ENCODE results near the gene TRIM44.
A peak's percentile ranks its signal among the peaks of the same experiment; 100 is the strongest.
"Not testable (repeated sequence)": the region's sequence is repeated elsewhere in the genome, so short reads cannot be mapped to it uniquely, and the experiment has no call there.

The TRIM44 gene

DNA sequence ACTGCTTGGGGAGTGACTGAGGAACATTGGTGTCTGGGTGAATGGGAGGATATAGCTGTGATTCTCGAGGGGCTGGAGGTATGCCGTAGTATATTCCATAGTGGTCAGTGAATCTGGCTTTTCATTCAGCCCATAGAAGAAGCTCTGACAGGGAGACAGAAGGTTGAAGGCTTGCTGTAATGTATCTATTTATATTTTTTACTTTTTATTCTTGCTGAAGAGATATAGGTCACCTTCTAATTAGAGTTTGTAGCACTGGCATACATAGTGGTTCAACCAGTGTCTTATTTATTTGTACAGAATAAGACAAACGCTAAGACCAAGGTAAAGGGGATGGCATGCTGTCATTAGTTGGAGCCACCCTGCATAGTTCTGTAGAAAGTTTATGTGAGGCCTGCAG is 10.0 kb downstream of the TRIM44 start:
- DNase-seq (ENCODE audit: low spot score), result no peak

DNA sequence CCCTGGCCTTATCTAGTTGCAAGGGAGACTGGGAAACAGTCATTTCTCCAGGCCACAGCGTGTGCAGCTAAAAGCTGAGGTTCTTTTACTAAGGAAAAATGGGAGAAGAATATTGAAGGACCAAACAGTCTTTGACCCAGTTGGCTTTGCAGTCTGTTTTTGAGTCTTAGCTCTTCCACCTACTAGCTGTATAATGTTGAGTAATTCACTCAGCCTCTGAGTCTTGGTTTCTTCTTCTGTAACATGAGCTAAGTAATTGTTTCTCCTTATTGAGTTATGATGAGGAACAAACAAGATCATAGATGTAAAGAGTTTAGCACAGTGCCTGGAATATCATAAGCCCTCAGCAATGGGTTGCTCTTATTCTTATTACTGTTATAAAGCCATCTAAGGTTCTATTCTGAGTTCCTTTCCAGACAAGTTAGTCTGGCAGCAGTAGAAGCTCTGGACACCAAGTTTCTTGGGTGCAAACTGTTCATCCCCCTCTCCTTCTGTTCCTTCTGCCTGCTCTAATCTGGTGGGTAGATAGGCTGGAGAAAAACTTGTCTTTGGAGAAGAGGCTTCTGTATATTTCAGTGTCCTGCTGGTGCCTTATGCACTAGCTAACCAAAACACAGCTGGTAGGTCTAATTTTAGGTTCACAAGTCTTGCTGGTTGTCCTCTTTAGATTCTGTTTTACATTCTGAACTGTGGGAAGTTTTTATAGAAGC is 13.5 kb downstream of the TRIM44 start:
- no peak for DNase-seq (ENCODE audit: low spot score)

DNA sequence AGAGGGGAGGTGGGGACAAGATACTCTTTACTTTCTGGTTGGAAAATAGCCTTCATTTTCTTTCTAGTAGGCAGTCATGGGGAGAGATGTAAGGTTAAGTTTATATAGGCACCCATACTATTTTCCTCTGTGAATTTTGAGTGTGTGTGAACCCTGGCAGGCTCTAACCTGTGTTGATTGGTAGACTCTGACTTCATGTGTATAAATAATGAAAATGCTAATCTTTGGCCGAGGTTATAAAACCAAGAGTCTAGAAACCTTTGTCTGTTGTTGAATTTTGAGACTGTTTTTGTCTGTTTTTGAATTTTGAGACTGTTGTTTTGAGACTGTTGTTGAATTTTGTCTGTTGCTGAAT is 14.0 kb downstream of the TRIM44 start:
- no peak for DNase-seq (ENCODE audit: low spot score)

DNA sequence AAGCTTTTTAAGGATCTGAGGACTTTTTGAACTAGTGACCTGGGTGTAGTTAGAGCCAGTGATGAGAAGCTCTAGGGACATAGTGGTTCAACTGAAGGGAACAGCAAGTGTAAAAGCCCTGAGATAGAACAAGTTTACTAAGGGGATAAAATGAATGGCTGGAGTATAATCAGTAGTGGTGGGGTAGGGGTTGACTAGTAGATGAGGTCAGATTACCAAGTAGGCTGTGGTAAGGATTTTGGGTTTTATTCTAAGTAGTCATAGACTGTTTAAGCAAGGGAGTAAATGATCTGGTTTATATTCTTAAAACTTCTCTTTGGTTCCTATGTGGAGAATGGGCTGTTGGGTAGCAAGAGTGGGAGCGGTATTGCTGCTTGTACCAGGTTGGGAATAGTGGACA is 15.3 kb downstream of the TRIM44 start:
- no peak for DNase-seq (ENCODE audit: low spot score)

DNA sequence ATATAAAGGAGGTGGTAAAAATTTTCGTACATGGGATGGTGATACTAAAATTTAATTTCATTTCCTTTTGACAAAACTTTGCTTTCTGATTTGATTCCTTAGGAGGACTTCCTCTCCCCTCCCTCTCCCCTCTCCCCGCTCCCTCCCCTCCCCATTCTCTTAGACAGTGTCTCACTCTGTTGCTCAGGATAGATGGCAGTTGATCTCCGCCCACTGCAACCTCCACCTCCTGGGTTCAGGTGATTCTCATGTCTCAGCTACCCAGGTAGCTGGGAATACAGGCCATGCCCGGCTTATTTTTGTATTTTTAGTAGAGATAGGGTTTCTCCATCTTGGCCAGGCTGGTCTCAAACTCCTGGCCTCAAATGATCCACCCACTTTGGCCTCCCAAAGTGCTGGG is 15.9 kb downstream of the TRIM44 start:
- DNase-seq (ENCODE audit: low spot score), result no peak

DNA sequence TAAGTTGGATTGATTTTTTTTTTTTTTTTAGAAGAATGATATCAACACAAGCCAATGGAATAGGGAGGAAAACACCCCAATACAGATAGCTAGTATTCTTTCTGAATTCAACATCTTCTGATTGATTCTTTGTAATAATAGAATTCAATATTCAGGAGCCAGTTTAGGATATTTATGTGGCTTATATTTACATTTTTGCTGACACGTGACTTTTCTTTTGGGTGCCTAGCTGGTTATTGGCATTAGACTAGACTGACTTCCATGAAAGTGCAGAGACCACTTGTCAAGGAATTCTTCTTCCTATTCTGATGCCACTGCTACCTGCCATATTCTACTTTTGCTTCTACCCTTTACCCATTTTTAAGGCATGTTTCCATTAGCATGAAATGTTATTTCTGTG is 16.4 kb downstream of the TRIM44 start:
- no peak for DNase-seq (ENCODE audit: low spot score)

DNA sequence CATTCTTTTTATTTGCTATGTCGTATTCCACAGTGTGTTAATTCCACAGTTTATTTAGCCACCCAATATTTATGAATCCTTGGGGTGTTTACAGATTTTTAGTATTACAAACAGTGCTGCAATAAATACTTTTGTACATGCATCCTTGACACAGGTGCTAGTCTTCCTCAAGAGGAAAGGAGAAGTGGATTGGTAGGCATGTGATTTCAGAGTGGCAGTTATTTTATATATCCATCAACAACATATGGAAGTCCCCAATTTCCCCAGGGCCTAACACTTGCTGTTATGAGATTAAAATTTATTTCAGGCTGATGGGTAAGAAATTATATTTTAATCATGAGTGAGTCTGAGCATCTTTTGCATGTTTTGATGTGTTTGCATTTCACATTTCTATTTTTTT is 17.9 kb downstream of the TRIM44 start:
- DNase-seq (ENCODE audit: low spot score), result no peak

DNA sequence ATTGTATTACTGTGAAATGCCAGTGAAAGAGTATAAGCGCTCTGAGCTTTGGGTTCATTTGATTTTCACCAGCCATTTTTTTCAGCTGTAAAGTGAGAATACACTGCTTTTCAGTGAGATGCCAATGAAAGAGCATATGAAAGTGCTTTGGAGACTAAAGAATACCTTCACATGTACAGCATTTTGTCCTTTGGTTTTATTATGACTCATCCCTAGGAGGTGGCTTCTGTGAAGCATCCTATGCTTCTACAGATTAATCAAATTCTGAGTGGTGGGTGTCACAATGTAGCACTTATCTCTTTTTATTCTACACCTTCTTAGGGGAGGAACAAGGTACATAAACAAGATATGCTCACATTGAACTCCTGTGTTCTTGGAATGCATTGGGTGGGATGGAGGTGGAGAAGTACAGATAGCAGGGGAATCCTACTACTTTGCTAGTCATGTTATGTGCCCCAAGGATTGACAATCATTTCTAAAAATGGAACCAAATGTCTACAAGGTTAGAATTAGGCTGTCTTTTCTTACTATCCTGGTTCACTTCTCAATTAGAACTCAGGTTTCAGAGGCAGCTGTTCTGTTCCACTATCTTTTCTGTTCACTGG is 18.7 kb downstream of the TRIM44 start:
- no peak for DNase-seq (ENCODE audit: low spot score)

DNA sequence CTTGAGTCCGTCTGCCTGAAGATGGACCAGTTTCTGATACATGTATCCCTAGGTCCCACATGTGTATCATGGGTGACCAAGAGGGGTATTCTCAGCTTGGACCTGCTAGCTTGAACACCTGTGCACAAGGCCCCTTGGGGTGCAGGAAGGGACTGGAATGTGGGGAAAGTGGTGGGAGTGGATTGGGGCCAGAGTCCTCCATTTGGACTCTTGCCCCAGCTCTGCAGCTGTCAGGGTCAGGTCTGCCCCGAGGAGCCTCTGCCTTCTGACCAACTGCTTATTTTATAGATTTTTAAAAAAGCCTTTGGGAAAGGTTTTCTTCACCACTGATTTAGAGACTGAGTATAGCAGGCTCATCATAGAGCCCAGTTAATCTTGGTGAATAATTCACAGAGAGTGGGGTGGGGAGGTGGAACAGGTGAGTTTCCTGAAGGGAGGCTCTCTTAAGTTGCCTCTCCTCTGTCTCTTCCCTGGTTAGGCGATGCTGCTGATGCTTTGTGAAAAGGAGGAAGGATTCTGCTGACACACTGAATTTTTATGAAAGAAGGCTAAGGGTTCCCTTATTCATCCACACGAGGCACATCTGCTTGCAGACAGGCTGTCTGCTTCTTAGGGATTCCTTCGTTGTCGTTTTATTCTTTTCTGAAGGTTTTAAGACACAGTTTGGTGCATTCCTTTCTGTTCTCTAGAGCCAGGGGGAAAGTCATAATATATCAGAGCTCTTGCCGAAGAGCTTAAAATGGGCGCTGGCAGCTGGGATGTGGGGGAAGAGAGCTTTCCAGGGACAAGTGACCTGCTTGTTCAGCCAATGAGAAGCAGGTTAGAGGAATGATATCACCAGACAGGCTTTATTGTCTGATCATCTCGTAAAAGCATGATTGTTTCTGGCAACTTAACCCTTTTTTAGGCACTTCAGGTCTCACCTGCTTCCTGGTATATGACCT is 19.9 kb downstream of the TRIM44 start:
- peak; percentile 11 for DNase-seq (ENCODE audit: low spot score)

DNA sequence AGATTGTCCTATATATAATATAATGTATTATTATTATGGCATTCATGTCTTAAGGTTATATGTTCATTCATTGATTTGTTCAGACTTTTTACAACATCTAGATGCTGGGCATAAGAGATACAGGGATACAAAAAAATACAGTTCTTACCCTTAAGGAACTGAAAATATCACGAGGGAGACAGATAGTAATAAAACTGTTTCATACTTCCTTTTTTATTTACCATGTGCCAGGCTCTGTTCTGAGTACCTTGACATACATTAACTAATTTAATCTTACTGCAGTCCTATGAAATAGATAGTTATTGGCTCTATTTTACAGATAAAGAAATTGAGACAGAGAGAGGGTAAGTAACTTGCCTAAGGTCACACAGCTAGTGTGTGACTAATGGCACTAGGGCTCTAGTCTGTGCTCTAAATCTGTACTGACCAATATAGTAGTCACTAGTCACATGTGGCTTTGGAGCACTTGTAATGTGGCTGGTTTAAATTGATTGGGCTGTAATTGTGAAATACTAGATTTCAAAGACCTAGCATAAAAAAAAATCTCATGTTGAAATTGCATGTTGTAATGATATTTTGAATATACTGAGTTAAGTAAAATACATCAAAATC is 21.3 kb downstream of the TRIM44 start:
- no peak for DNase-seq (ENCODE audit: low spot score)

DNA sequence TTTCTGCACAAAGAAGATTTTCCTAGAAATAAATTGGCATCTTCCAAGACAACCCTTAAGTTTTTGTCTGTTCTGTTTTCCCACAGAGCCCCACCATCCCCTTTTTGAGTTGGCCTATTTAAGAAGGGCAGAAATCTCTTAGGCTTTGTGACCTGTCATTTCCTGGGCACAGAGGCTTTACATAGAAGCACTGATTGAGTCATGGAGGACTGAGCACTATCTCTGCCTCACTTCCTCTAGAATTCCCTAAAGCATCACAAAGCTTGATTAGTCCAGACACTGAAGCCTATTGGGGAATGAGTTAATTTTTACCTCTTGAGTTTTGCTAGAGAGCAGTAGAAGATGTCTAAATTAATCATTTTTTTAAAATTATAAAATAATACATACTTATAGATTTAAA is 25.4 kb downstream of the TRIM44 start:
- DNase-seq (ENCODE audit: low spot score), result no peak

DNA sequence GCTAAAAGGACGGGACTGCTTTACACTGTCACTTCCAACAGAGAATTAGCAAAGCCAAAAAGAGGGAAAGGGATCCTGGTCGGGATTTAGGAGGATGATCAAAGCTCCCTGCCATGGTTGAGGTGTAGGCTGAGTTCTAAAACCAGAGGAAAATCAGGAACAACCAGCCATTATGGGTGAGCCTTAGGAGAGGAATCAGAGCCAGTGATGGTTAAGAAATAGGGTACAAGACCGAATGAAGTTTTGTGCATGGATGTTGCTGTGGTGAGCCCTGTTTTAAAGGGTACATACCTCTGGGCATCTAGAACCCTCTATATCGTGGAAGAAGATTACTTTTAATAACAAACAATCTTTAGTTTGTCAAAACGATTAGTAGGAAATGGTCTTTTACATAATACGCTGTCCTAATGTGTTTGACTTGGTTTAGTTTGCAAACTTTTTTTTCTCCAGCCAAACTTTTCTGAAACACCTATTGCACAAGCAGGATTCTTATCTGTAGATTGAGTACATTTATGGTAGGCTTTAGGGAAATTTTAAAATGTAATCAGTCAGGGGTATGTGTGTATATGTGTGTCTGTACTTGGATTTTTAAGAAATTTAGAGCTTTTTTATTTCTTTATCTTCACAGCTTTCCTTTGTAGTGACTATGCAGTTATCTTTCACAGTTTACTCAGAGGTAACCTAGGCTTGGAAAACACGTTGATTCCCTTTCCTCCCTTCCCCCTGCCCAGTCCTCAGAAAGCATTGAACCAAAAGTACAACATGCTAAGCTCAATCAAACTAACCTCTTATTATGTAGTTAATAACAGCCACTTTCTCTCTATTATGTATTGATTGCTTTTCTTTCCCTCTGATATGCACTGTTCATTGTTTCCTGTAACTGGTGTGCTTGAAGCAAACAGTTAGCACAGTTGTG is 26.8 kb downstream of the TRIM44 start:
- DNase-seq (ENCODE audit: low spot score), result no peak

DNA sequence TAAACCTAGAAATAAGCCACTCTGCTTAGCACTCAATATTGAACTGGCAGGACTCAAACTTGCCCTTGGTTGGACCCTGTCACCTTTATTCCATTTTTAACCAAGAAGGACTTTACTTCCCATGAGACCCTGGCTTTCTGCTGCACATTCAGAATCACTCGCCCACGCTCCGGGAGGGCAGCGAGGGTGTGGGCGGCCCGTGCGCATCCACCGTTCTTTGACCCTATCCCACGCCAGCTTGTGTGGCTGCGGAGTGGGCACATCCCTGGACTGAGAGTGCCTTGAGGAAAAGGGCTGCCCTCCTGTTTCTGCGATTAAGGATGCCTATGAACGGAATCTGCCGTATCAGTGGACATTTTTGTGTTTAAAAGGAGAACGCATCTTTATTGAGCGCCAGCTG is 39.6 kb downstream of the TRIM44 start:
- DNase-seq (ENCODE audit: low spot score), result no peak

DNA sequence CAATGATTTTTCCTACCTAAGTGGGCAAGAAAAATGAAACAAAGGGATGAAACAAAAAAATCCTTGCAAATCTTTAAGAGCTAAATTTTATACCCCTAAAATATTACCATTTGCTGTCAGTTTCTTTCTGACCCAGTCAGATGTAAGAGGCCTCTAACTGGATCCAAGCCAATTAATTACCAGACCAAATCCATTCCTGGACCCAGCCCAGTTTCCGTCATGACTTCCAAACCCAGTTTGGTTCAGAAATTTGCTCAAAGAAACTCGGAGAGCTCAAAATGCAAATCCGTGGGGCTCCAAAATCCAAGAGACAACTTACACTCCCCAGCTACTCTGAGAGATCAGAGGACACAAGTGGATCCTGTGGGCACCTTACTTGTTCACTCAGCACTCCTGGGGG is 46.8 kb downstream of the TRIM44 start:
- no peak for DNase-seq (ENCODE audit: low spot score)

DNA sequence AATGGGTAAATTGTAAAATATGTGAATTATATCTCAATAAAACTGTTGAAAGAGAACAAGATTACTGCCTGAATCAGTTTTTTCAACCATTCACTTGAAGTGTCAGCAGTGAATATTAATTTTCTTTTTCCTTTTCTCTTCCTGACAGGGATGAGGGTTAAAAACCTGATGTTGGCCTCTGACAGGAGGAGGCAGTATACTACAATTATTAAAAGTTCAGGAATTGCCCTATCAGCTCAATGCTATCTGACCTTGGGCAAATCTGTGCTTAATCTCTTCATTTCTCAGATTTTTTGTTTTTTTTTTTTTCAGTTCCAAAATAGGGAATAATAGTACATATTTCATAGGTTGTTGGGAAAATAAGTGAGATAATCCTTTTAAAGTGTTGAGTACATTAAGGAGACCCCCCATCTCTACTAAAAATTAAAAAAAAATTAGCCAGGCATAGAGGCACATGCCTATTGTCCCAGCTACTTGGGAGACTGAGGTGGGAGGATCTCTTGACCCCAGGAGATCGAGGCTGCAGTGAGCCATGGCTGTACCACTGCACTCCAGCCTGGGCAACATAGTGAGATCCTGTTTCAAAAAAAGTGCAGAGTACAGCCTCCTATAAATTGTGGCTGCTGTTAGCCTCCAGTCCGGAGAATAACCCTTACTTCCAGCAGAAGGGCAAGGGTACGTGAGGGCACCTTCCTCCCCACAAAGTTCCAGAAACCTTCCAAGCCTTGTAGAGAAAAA is 48.8 kb downstream of the TRIM44 start:
- DNase-seq (ENCODE audit: low spot score), result no peak

DNA sequence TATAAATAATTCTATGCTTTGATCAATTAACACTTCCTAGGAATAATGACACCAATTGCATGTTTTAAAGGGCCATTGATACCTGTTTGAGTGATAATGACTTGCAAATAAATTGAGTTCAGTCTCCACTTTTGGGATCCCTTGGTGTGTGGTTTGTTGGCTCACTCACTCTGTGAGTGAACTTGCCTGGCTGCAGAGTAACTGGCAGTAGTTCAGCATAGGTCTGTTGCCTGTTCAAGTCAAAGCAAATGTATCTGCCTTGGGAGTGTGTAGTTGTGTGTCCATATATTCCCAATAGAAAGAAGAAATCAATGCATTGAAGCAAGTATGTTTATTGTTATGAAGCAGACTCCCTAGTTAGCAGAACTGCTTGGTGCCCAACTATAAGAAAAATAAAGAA is 49.3 kb downstream of the TRIM44 start:
- no peak for DNase-seq (ENCODE audit: low spot score)

DNA sequence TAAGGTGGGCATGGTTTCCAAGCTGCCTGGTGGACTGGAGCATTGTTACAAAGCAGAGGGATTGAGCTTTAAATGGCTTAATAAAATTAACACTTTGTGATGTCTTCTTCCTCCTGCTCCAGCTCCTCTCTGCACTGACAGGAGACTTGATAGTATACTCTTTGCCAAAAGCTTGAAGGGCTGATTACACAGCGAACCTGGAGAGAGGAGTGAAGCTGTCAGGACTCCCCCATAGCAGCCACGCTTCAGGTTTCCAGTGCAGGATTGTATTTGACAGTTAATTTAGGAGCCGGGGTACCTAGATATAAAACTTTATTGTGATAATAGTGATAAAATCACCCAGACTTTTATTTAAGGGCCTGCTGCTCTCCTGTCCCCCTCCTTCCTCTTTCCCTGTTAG is 50.0 kb downstream of the TRIM44 start:
- DNase-seq (ENCODE audit: low spot score), result no peak

DNA sequence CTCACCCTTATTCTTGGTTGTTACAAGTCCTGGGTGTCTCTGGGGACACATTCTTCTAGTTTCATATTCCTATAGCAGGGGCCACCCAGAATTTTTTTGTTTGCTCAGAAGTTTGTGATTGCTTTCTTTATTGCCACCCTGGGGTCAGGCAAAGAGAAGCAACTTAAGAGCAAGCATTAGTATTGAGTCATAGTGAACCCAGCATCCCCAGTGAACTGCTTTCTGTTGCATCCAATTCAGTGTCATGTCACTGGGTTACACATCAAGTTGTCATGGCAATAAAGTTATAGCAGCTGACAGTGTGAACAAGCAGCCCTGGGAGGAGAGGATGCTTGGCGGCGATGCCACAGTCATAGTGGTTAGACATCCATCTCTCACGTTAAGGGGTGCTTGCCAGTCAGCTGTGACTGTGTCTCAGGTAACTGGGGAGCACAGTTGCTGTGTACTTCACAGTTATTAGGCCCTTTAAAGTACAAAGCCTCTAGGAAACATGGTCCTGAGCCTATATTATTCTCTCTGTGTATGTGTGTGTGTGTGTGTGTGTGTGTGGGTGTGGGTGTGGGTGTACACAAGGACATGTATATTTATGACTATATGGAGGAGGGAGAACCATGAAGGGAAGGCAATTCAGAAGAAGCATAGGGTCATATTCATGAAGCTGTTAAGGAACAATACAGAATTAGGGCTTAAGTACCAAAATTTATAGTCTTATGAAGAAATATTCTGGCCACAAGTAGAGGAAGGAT is 52.5 kb downstream of the TRIM44 start:
- DNase-seq (ENCODE audit: low spot score), result no peak

DNA sequence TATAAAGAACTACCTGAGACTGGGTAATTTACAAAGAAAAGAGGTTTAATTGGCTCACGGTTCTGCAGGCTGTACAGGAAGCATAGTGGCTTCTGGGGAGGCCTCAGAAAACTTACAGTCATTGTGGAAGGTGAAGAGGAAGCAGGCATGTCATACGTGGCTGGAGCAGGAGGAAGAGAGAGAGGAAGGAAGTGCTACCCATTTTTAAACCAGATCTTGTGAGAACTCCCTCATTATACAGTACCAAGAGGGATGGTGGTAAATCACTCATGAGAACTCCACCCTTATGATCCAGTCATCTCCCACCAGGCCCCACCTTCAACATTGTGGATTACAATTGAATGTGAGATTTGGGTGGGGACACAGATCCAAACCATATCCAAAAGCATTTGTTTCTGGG is 53.1 kb downstream of the TRIM44 start:
- not testable (repeated sequence) for DNase-seq (ENCODE audit: low spot score)

DNA sequence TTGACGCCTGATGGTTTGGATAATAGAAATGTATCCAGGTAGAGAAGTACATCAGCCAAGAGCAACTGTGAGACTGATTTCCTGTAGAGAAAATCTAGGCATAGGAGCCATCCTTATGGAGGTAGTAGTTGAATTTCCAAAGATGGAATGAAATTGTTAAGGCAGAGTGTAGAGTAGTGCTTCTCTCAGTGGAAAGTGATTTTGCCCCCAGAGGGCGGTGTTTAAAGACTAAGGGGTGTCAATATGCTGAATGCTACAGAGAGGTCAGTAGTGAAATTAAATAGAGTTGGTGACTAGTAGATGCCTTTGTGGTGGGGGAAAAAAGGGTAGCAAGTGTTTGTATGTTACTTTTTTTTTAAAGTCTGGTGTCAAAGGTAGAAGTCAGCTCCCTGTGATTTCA is 54.5 kb downstream of the TRIM44 start:
- peak; percentile 22 for DNase-seq (ENCODE audit: low spot score)
